GM12878 (cell line): Measurements from ENCODE around the gene S100A2. TPM values are rescaled to one million over a fixed set of nuclear protein-coding genes. Genes with fewer than 3 reads are reported as not detected.
A peak's percentile ranks its signal among the peaks of the same experiment; 100 is the strongest.

Experiments used
- ATAC-seq: fragments of 200-7000 bp; cut with Tn5 transposase; 3 replicates; pipeline ENCODE4 v1.9.1; 2020; ENCODE audit warnings: mild to moderate bottlenecking, moderate library complexity
- BruUV-seq: library from RNA; stranded (reverse); fragments of 400-500 nt; replicated peaks from 2 replicates; lab custom pipeline; 2021; lab: Mats Ljungman, UMichigan
- CTCF ChIA-PET: fragments of 300-600 bp; sonication (Branson Sonifier 250); formaldehyde crosslinking; extraction: SDS; loops from one replicate; lab custom pipeline; 2021; ENCODE audit warnings: inconsistent platforms; lab: Yijun Ruan, JAX
- POLR2A ChIA-PET: fragments of 350-600 bp; formaldehyde crosslinking; extraction: SDS; loops from one replicate; lab custom pipeline; 2021; ENCODE audit warnings: inconsistent platforms; lab: Charles Lee
- RAD21 ChIA-PET: fragments of 300-600 bp; sonication (Branson Sonifier 250); formaldehyde crosslinking; loops from one replicate; lab custom pipeline; 2023; ENCODE audit warnings: antibody characterized with exemption; ENCODE audit not compliant: unreplicated experiment; lab: Charles Lee
- SMC1A ChIA-PET: fragments of 300-600 bp; sonication (Branson Sonifier 250); formaldehyde crosslinking; loops from one replicate; lab custom pipeline; 2023; ENCODE audit not compliant: unreplicated experiment, uncharacterized antibody; lab: Charles Lee
- DNase-seq: peaks from one replicate; pipeline ENCODE4 v3.0.0-alpha.2; 2011; ENCODE audit warnings: low read depth, low spot score
- FAIRE-seq: peaks from 3 replicates; lab custom pipeline; 2011; peaks lifted over from hg19 to GRCh38; lab: Jason Lieb, UNC
- H2AFZ ChIP-seq: 2 replicates; pipeline ENCODE4 v1.6.0; 2011; ENCODE audit warnings: low read depth, low read length, control low read depth; ENCODE audit not compliant: control insufficient read depth
- H3K27ac ChIP-seq: 2 replicates; pipeline ENCODE4 v1.5.1; 2011; ENCODE audit warnings: control low read depth; ENCODE audit not compliant: control insufficient read depth, insufficient read depth
- H3K27me3 ChIP-seq, 2 experiments: replicated peaks in 1 of 2; 2 replicates each; pipeline versions ENCODE4 v1.6.0 to v1.6.1; 2011; ENCODE audit warnings: low read length in 1 of 2; ENCODE audit not compliant: control insufficient read depth in 2 of 2, insufficient read depth in 2 of 2
- H3K36me3 ChIP-seq, 2 experiments: 2 replicates each; pipeline ENCODE4 v1.5.1; 2011; ENCODE audit warnings: low read length in 1 of 2; ENCODE audit not compliant: control insufficient read depth in 2 of 2, insufficient read depth in 2 of 2
- H3K4me1 ChIP-seq: 2 replicates; pipeline ENCODE4 v1.6.1; 2011; ENCODE audit warnings: mild to moderate bottlenecking, low read length, moderate library complexity, mixed read lengths; ENCODE audit not compliant: control insufficient read depth, insufficient read depth
- H3K4me2 ChIP-seq: 2 replicates; pipeline ENCODE4 v1.6.0; 2011; ENCODE audit warnings: control low read depth; ENCODE audit not compliant: control insufficient read depth, insufficient read depth
- H3K4me3 ChIP-seq: fragments of 200-600 bp; sonication (generic); 2 replicates; pipeline ENCODE4 v1.5.1; 2016
- H3K79me2 ChIP-seq: 2 replicates; pipeline ENCODE4 v1.6.0; 2011; ENCODE audit warnings: low read length; ENCODE audit not compliant: control insufficient read depth, insufficient read depth
- H3K9ac ChIP-seq: 2 replicates; pipeline ENCODE4 v1.8.0; 2011; ENCODE audit warnings: low read length, control low read depth, mixed read lengths; ENCODE audit not compliant: control insufficient read depth, insufficient read depth
- H3K9me3 ChIP-seq: replicated peaks from 3 replicates; pipeline ENCODE4 v1.5.1; 2011; ENCODE audit warnings: mild to moderate bottlenecking, low read length; ENCODE audit not compliant: control insufficient read depth, insufficient read depth
- H4K20me1 ChIP-seq: 2 replicates; pipeline ENCODE4 v1.6.0; 2011; ENCODE audit not compliant: control insufficient read depth, insufficient read depth
- CHD4 ChIP-seq: fragments of 200-600 bp; sonication (generic); IDR thresholded peaks from 2 replicates; pipeline ENCODE4 v1.6.1; 2016; ENCODE audit warnings: mild to moderate bottlenecking
- CREB1 ChIP-seq: IDR thresholded peaks from 2 replicates; pipeline ENCODE4 v1.6.1; 2012; ENCODE audit warnings: low read depth, mild to moderate bottlenecking, inconsistent platforms
- CREM ChIP-seq: IDR thresholded peaks from 2 replicates; pipeline ENCODE4 v1.6.1; 2014; ENCODE audit warnings: antibody characterized with exemption, low read depth
- GABPA ChIP-seq: IDR thresholded peaks from 2 replicates; pipeline ENCODE4 v1.6.1; 2014; ENCODE audit warnings: antibody characterized with exemption, low read depth, mild to moderate bottlenecking, inconsistent platforms
- IRF4 ChIP-seq: IDR thresholded peaks from 2 replicates; pipeline ENCODE4 v1.6.1; 2011; ENCODE audit warnings: low read depth, low read length
- KDM1A ChIP-seq: fragments of 200-600 bp; sonication (generic); IDR thresholded peaks from 2 replicates; pipeline ENCODE4 v1.6.1; 2016; ENCODE audit warnings: borderline replicate concordance
- MEF2A ChIP-seq: IDR thresholded peaks from 2 replicates; pipeline ENCODE4 v1.6.1; 2011; ENCODE audit warnings: low read depth, mild to moderate bottlenecking, low read length, moderate library complexity; ENCODE audit not compliant: insufficient read depth
- MEF2B ChIP-seq: fragments of 450-650 bp; IDR thresholded peaks from 2 replicates; pipeline ENCODE4 v1.6.1; 2018; ENCODE audit warnings: mild to moderate bottlenecking, moderate library complexity; ENCODE audit not compliant: partially characterized antibody, poor library complexity, severe bottlenecking
- NBN ChIP-seq: fragments of 450-650 bp; IDR thresholded peaks from 2 replicates; pipeline ENCODE4 v1.6.1; 2016
- SPI1 ChIP-seq: IDR thresholded peaks from 2 replicates; pipeline ENCODE4 v1.6.1; 2011; ENCODE audit warnings: low read depth, mild to moderate bottlenecking, low read length, moderate library complexity, borderline replicate concordance; ENCODE audit not compliant: insufficient read depth
- WGBS: methylation state at CpG from one replicate; pipeline ENCODE4 v1.1.6; 2016; ENCODE audit warnings: low lambda C conversion rate; ENCODE audit not compliant: insufficient replicate concordance, insufficient coverage; ENCODE audit errors: missing lambda C conversion rate; 5-methylcytosine and 5-hydroxymethylcytosine counted together
- in situ Hi-C: fragments of 300-500 bp; cut with MboI; formaldehyde crosslinking; loops from 9 replicates; pipeline ENCODE4 v1.14.3; 2018; ENCODE audit warnings: mixed read lengths
- intact Hi-C: fragments of 100-400 bp; cut with micrococcal nuclease; formaldehyde crosslinking; loops from one replicate; pipeline ENCODE4 v1.14.2; 2022; ENCODE audit not compliant: unreplicated experiment
- polyA plus RNA-seq, 11 experiments: library from polyadenylated mRNA; depleted of rRNA in 4 of 11; unstranded in 6 of 11; stranded (reverse) in 5 of 11; fragments of >200 nt; fragmentation: Nextera tagmentation in 4 of 11; fragmentation: Illumina TruSeq in 1 of 11; extraction: Ambion mirVana in 4 of 11; extraction: Trizol in 1 of 11; gene quantifications; 1 replicate in 1 of 11; 2 replicates in 10 of 11; pipeline versions ENCODE4 v1.2.1 to v1.2.3, GENCODE V29; 2011 to 2016; ENCODE audit warnings: inconsistent platforms in 2 of 11, missing spikeins in 2 of 11, low read depth in 1 of 11
- total RNA-seq, 4 experiments: library from RNA; depleted of rRNA in 3 of 4; stranded (reverse); fragments of >200 nt in 3 of 4; fragmentation: Illumina TruSeq in 1 of 4; extraction: Trizol in 1 of 4; gene quantifications; 2 replicates each; pipeline versions ENCODE4 v1.2.1 to v1.2.3, GENCODE V29; 2013 to 2021
- TF ChIP-seq, protein P1 (sequence below): IDR thresholded peaks from 2 replicates; pipeline ENCODE4 v1.6.1; 2011; ENCODE audit warnings: low read depth, low read length, improper control_type of control experiment, borderline replicate concordance
- TF ChIP-seq, protein P2 (sequence below): fragments of 450-650 bp; formaldehyde crosslinking; IDR thresholded peaks from 2 replicates; pipeline ENCODE4 v1.5.0; 2022; ENCODE audit warnings: mild to moderate bottlenecking, missing genetic modification characterization
- TF ChIP-seq, protein P3 (sequence below), 3 experiments: IDR thresholded peaks in 2 of 3; conservative IDR thresholded peaks in 1 of 3; 2 replicates each; pipeline ENCODE4 v1.5.1; 2011; ENCODE audit warnings: low read depth in 3 of 3, low read length in 3 of 3, mild to moderate bottlenecking in 3 of 3, control low read depth in 2 of 3, moderate library complexity in 2 of 3, inconsistent platforms in 1 of 3, mixed read lengths in 1 of 3; ENCODE audit not compliant: control insufficient read depth in 2 of 3, insufficient read depth in 1 of 3; ENCODE audit errors: extremely low read depth in 1 of 3
- TF ChIP-seq, protein P4 (sequence below): IDR thresholded peaks from 2 replicates; pipeline ENCODE4 v1.6.1; 2012; ENCODE audit warnings: mild to moderate bottlenecking, low read depth, low read length

S100A2 gene
- total and polyA plus RNA-seq, 10 of the 15 experiments (the other 5 are each of a cell fraction or from before 2014, with no cell fraction given) = 0.11 to 1.5 (median 0.59) TPM; not detected in 2

DNA sequence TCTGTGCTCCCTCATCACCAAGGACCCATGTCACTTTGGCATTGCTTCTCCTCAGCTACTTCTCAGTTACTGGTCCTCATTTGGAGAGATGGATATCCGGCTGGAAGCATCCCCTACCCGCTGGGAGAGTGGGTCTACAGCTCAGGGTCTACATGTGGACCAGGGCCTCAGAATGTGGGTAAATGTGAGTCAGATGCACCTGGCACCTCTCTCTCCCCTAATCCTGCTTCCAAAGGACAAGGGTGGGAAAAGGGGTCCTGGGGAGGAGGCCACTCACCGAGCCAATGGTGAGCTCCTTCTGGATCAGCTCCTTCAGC, 30.8 kb downstream of the S100A2 start:
- intact Hi-C loops = loop anchor here (5.0 kb wide), 1 partner anchor 32 kb away; the partner anchor contains the start of gene S100A2

More for the DNA sequence above, 30.8 kb downstream of the S100A2 start:
- Histone ChIP-seq H3K79me2 (no peaks in the 10 kb centered on the region; the same call in 1 of the 2 replicates), H3K4me1 (peaks cover 12% of the 10 kb centered on the region), H3K9ac (no peak overlapping the region), H3K4me2 (peak overlapping the region; percentile 99; the same call in 1 of the 2 replicates), H3K27ac (no peak overlapping the region), H2AFZ (no peak overlapping the region), H4K20me1 (no peaks in the 10 kb centered on the region), H3K9me3 (no peaks in the 10 kb centered on the region), H3K36me3 (no peaks in the 10 kb centered on the region), H3K4me3 (no peak overlapping the region), H3K27me3 (no peaks in the 10 kb centered on the region)
- POLR2A ChIA-PET = interaction anchor here (0.8 to 3.2 kb wide), 9 partner anchors 9 to 188 kb away, joined by 3 to 29 read pairs (median 7); partner anchors contain the start of genes CHTOP, S100A2 and S100A4
- DNase-seq (no peak), FAIRE-seq (no peak), ATAC-seq (no peak)
- in situ Hi-C loops = no loop called here
- RAD21 ChIA-PET = interaction anchor here (0.6 to 6.4 kb wide), 15 partner anchors 10 to 801 kb away, joined by 3 to 74 read pairs (median 4); partner anchors contain the start of genes CHTOP, S100A13, S100A2 and S100A4
- TF ChIP-seq, protein P1, sequence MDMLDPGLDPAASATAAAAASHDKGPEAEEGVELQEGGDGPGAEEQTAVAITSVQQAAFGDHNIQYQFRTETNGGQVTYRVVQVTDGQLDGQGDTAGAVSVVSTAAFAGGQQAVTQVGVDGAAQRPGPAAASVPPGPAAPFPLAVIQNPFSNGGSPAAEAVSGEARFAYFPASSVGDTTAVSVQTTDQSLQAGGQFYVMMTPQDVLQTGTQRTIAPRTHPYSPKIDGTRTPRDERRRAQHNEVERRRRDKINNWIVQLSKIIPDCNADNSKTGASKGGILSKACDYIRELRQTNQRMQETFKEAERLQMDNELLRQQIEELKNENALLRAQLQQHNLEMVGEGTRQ = no peak
- TF ChIP-seq MEF2B (no peak), SPI1 (no peak), IRF4 (no peak), GABPA (no peak), MEF2A (no peak), CHD4 (no peak), NBN (no peak), KDM1A (no peak), CREB1 (no peak), CREM (no peak)
- TF ChIP-seq, protein P2, sequence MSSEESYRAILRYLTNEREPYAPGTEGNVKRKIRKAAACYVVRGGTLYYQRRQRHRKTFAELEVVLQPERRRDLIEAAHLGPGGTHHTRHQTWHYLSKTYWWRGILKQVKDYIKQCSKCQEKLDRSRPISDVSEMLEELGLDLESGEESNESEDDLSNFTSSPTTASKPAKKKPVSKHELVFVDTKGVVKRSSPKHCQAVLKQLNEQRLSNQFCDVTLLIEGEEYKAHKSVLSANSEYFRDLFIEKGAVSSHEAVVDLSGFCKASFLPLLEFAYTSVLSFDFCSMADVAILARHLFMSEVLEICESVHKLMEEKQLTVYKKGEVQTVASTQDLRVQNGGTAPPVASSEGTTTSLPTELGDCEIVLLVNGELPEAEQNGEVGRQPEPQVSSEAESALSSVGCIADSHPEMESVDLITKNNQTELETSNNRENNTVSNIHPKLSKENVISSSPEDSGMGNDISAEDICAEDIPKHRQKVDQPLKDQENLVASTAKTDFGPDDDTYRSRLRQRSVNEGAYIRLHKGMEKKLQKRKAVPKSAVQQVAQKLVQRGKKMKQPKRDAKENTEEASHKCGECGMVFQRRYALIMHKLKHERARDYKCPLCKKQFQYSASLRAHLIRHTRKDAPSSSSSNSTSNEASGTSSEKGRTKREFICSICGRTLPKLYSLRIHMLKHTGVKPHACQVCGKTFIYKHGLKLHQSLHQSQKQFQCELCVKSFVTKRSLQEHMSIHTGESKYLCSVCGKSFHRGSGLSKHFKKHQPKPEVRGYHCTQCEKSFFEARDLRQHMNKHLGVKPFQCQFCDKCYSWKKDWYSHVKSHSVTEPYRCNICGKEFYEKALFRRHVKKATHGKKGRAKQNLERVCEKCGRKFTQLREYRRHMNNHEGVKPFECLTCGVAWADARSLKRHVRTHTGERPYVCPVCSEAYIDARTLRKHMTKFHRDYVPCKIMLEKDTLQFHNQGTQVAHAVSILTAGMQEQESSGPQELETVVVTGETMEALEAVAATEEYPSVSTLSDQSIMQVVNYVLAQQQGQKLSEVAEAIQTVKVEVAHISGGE (CRISPR knock-in tag) = no peak
- TF ChIP-seq, protein P3, sequence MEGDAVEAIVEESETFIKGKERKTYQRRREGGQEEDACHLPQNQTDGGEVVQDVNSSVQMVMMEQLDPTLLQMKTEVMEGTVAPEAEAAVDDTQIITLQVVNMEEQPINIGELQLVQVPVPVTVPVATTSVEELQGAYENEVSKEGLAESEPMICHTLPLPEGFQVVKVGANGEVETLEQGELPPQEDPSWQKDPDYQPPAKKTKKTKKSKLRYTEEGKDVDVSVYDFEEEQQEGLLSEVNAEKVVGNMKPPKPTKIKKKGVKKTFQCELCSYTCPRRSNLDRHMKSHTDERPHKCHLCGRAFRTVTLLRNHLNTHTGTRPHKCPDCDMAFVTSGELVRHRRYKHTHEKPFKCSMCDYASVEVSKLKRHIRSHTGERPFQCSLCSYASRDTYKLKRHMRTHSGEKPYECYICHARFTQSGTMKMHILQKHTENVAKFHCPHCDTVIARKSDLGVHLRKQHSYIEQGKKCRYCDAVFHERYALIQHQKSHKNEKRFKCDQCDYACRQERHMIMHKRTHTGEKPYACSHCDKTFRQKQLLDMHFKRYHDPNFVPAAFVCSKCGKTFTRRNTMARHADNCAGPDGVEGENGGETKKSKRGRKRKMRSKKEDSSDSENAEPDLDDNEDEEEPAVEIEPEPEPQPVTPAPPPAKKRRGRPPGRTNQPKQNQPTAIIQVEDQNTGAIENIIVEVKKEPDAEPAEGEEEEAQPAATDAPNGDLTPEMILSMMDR (IDR thresholded peaks at IDR 0.05 in 2 of 3, conservative IDR thresholded peaks at IDR 0.05 in 1 of 3; ENCODE audit: control insufficient read depth in 2 of 3, extremely low read depth in 1 of 3, insufficient read depth in 1 of 3, low read depth in 3 of 3, low read length in 3 of 3) = no peak
- TF ChIP-seq, protein P4, sequence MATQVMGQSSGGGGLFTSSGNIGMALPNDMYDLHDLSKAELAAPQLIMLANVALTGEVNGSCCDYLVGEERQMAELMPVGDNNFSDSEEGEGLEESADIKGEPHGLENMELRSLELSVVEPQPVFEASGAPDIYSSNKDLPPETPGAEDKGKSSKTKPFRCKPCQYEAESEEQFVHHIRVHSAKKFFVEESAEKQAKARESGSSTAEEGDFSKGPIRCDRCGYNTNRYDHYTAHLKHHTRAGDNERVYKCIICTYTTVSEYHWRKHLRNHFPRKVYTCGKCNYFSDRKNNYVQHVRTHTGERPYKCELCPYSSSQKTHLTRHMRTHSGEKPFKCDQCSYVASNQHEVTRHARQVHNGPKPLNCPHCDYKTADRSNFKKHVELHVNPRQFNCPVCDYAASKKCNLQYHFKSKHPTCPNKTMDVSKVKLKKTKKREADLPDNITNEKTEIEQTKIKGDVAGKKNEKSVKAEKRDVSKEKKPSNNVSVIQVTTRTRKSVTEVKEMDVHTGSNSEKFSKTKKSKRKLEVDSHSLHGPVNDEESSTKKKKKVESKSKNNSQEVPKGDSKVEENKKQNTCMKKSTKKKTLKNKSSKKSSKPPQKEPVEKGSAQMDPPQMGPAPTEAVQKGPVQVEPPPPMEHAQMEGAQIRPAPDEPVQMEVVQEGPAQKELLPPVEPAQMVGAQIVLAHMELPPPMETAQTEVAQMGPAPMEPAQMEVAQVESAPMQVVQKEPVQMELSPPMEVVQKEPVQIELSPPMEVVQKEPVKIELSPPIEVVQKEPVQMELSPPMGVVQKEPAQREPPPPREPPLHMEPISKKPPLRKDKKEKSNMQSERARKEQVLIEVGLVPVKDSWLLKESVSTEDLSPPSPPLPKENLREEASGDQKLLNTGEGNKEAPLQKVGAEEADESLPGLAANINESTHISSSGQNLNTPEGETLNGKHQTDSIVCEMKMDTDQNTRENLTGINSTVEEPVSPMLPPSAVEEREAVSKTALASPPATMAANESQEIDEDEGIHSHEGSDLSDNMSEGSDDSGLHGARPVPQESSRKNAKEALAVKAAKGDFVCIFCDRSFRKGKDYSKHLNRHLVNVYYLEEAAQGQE = no peak
- SMC1A ChIA-PET = interaction anchor here (0.6 to 5.6 kb wide), 11 partner anchors 10 to 188 kb away, joined by 3 to 72 read pairs (median 9); partner anchors contain the start of genes S100A2 and S100A4
- CTCF ChIA-PET = interaction anchor here (0.8 to 8.6 kb wide), 13 partner anchors 9 to 452 kb away, joined by 3 to 216 read pairs (median 4); partner anchors contain the start of genes CHTOP, RAB13, S100A13 and S100A16
- no TSS peak for BruUV-seq
- 89% methylated on average over 3 of the region's 3 CpGs for WGBS
